Stomach (tissue), 9 donors: ENCODE data around the gene HEXD. TPM values are rescaled to one million over a fixed set of nuclear protein-coding genes. Genes with fewer than 3 reads are reported as not detected.

Experiments used
- DNase-seq, 2 donors: peaks; one replicate each; pipeline versions ENCODE4 v3.0.0 to v3.0.0-alpha.2; 2013 to 2019
- H3K27ac ChIP-seq, 5 donors: fragments of 200-600 bp in 4 of 5; sonication (generic) in 4 of 5; one replicate each; pipeline ENCODE4 v1.5.1; 2013 to 2019; ENCODE audit warnings: mild to moderate bottlenecking in 1 of 5, moderate library complexity in 1 of 5
- H3K27me3 ChIP-seq, 3 donors: fragments of 200-600 bp; sonication (generic); one replicate each; pipeline ENCODE4 v1.5.1; 2017 to 2019; ENCODE audit warnings: mixed run types in 1 of 3
- H3K36me3 ChIP-seq, 4 donors: fragments of 200-600 bp; sonication (generic); 1 replicate in 3 of 4; 2 replicates in 1 of 4; pipeline ENCODE4 v1.5.1; 2016 to 2019
- H3K4me1 ChIP-seq, 4 donors: fragments of 200-600 bp; sonication (generic); one replicate each; pipeline ENCODE4 v1.5.1; 2016 to 2019
- H3K4me3 ChIP-seq, 4 donors: fragments of 200-600 bp; sonication (generic) in 3 of 4; one replicate each; pipeline ENCODE4 v1.5.1; 2016 to 2019; ENCODE audit warnings: mild to moderate bottlenecking in 1 of 4
- H3K9me3 ChIP-seq, 4 donors: fragments of 200-600 bp; sonication (generic); one replicate each; pipeline ENCODE4 v1.5.1; 2016 to 2019
- EP300 ChIP-seq: sonication (generic); formaldehyde crosslinking; IDR thresholded peaks from one replicate; pipeline ENCODE4 v1.6.1; 2017; ENCODE audit warnings: antibody characterized with exemption
- POLR2A ChIP-seq, 4 donors: fragments of 450-650 bp; IDR thresholded peaks; one replicate each; pipeline ENCODE4 v1.6.1; 2016; ENCODE audit warnings: antibody characterized with exemption in 4 of 4, control low read depth in 2 of 4, mild to moderate bottlenecking in 1 of 4, moderate library complexity in 1 of 4
- POLR2AphosphoS5 ChIP-seq, 3 donors: sonication (generic); formaldehyde crosslinking; IDR thresholded peaks; one replicate each; pipeline ENCODE4 v1.6.1; 2016; ENCODE audit warnings: antibody characterized with exemption in 3 of 3
- WGBS, 5 donors: extraction: QIAGEN DNeasy Blood & Tissue Kit in 3 of 5; methylation state at CpG; one replicate each; pipeline versions ENCODE4 v1.1.5 to v1.1.7; 2013 to 2018; 5-methylcytosine and 5-hydroxymethylcytosine counted together
- intact Hi-C: fragments of 100-400 bp; cut with DNase I; formaldehyde crosslinking; loops from one replicate; pipeline ENCODE4 v1.15.1; 2023; ENCODE audit warnings: low total_unique reads
- polyA plus RNA-seq, 3 donors: library from polyadenylated mRNA; stranded (reverse); fragments of 200-250 nt; gene quantifications; one replicate each; pipeline ENCODE4 v1.2.3, GENCODE V29; 2013
- total RNA-seq, 5 donors: library from RNA; depleted of rRNA; stranded (reverse); fragments of >200 nt; gene quantifications; one replicate each; pipeline versions ENCODE4 v1.1.0 to v1.2.3, GENCODE V29; 2014 to 2016
- TF ChIP-seq, protein P1 (sequence below), 7 experiments: fragments of 450-650 bp in 4 of 7; fragments of 200-600 bp in 3 of 7; sonication (generic) in 3 of 7; IDR thresholded peaks; one replicate each; pipeline ENCODE4 v1.5.1; 2016 to 2019; ENCODE audit warnings: antibody characterized with exemption in 7 of 7, control low read depth in 2 of 7, mild to moderate bottlenecking in 1 of 7
- donor health status: healthy with polysubstance abuse.
- donor health status: Bipolar disorder and iron deficiency.
- donor health status: healthy.

The HEXD gene
- total and polyA plus RNA-seq, 8 donors: 13.8 to 212 (median 102) TPM

DNA sequence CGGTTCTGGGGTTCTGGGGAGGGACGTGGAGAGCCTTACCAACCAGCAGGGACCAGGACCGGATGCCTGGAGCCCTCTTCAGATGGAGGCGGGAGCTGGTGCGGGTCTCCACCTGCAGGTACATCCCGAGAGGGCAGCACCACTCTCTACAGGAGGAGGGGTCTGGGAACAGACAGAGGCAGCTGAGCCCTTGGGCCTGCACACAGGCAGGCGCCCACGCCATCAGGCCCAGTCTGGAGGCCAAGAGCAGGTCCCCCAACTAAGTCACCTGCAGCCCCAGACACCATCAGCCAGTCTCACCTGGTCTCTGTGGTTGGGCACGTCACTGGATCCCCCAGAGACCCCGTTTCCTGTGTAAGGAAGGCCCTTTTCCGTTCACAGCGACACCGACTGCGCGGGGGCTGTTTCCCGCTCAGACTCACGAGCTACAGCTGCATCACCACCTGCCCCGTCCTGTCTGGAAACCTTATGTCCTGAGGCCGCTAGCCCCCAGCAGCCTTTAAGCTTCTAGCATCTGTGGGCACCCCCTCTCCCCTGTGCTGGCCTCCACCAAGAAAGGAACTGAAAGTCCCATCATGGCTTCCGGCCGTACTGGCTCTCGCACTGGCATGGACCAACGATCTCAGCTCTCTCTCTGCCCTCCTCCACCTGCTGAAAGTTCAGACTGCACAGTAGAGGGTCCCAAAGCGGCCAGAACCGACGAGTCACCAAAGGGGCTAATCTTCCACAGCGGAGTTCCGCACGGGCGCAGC is 31.2 kb downstream of the HEXD start:
- TF ChIP-seq POLR2AphosphoS5 (IDR thresholded peaks at IDR 0.05) (peak in 2 of 3 donors; percentile 28 to 40), EP300 (no peak), POLR2A (IDR thresholded peaks at IDR 0.05) (no peak)
- TF ChIP-seq, protein P1, sequence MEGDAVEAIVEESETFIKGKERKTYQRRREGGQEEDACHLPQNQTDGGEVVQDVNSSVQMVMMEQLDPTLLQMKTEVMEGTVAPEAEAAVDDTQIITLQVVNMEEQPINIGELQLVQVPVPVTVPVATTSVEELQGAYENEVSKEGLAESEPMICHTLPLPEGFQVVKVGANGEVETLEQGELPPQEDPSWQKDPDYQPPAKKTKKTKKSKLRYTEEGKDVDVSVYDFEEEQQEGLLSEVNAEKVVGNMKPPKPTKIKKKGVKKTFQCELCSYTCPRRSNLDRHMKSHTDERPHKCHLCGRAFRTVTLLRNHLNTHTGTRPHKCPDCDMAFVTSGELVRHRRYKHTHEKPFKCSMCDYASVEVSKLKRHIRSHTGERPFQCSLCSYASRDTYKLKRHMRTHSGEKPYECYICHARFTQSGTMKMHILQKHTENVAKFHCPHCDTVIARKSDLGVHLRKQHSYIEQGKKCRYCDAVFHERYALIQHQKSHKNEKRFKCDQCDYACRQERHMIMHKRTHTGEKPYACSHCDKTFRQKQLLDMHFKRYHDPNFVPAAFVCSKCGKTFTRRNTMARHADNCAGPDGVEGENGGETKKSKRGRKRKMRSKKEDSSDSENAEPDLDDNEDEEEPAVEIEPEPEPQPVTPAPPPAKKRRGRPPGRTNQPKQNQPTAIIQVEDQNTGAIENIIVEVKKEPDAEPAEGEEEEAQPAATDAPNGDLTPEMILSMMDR (IDR thresholded peaks at IDR 0.05): no peak
- peaks cover 0 to 34% (median 24%) of the 10 kb centered on the region in 4 donors for H3K36me3 ChIP-seq
- 64 to 78% (median 75%) methylated on average over 27 to 30 of the region's 30 CpGs for WGBS, 5 donors

DNA sequence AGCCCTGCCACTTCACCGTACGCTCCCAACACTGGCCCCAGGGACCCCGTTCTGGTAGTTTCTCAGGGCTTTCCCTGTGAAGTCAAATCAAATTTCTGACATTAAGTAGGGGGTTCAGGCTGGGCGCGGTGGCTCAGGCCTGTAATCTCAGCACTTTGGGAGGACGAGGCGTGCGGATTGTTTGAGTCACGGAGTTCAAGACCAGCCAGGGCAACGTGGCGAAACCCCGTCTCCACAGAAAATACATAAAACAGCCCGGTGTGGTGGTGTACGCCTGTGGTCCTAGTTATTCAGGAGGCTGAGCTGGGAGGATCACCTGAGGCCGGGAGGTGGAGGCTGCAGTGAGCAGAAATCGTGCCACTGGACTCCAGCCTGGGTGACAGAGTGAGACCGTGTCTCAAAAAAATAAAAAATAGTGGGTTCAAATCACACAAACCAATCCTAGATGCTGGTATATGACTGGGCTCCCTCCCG is 31.8 kb downstream of the HEXD start:
- intact Hi-C loops: no loop called here
- 44 to 56% (median 53%) methylated on average over 18 of the region's 18 CpGs for WGBS, 5 donors
- DNase-seq: no peak
- H3K27ac ChIP-seq: peak overlapping the region; percentile 88 to 97 (median 95)
- peaks cover 29 to 56% (median 40%) of the 10 kb centered on the region in 4 donors for H3K4me1 ChIP-seq
- no peak for TF ChIP-seq POLR2AphosphoS5 (IDR thresholded peaks at IDR 0.05)
- TF ChIP-seq, protein P1 (IDR thresholded peaks at IDR 0.05): no peak
- no peak for TF ChIP-seq POLR2A (IDR thresholded peaks at IDR 0.05)
- no peak for TF ChIP-seq EP300
- H3K4me3 ChIP-seq: peak overlapping the region; percentile 77 to 97 (median 86)
- H3K27me3 ChIP-seq: no peaks in the 10 kb centered on the region
- H3K36me3 ChIP-seq: peaks cover 0 to 28% (median 18%) of the 10 kb centered on the region in 4 donors
- no peaks in the 10 kb centered on the region for H3K9me3 ChIP-seq

More for the DNA sequence above, 31.2 kb downstream of the HEXD start:
- Histone ChIP-seq H3K27ac (peak overlapping the region; percentile 37 to 97 (median 93)), H3K9me3 (no peaks in the 10 kb centered on the region), H3K27me3 (no peaks in the 10 kb centered on the region), H3K4me1 (peaks cover 29 to 60% (median 44%) of the 10 kb centered on the region in 4 donors), H3K4me3 (peak overlapping the region; percentile 77 to 97 (median 86))
- DNase-seq: peak; percentile 54 to 78
- intact Hi-C loops: no loop called here

DNA sequence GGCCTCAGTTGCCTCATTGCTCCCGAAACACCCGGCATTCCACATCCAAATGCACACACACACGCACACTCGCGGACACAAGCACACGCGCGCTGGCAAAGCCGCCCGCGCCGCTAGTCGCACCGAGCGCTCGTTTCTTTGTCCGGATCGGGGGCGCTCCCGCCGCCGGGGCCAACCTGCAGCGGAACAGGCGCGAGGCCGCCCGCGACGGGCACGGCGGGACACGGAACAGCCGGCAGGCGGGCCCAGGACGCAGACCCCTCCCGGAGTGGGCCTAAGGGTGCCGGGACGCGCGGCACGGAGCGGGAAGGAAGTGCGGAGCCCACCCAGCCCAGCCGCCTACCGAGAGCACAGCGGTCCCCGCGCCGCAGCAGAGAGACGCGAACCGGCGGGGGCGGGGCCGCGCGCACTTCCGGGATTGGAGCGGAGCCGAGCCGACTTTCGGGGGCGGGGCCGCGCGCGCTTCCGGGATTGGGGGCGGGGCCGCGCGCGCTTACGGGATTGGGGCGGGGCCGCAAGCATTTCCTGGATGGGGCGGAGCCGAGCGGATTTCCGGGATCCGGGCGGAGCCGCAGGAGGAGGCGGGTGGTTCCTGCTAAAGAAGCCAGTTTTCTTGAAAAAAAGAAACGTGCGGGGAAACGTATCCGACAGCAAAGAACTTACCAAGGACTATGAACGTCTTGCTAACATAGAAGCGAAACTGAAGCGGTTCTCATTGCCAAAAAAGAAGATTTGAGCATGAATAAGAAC is 32.4 kb downstream of the HEXD start, which contains the start of gene CYBC1:
Gene CYBC1, minus strand, starts transcription at position 396 of the 750 bp plus-strand sequence. CDS start 1,498 bp downstream, outside the sequence.
- peak within 1 kb of the TSS; percentile 88 to 97 (median 95) for H3K27ac ChIP-seq
- 0 to 1% (median 1%) methylated on average over 37 to 91 of the region's 91 CpGs for WGBS, 5 donors

More for the DNA sequence above, 32.4 kb downstream of the HEXD start, which contains the start of gene CYBC1:
- TF ChIP-seq POLR2A (IDR thresholded peaks at IDR 0.05): peak in 2 of 4 donors; percentile 51 to 52
- TF ChIP-seq, protein P1 (IDR thresholded peaks at IDR 0.05): no peak
- TF ChIP-seq EP300: peak; percentile 84
- TF ChIP-seq POLR2AphosphoS5 (IDR thresholded peaks at IDR 0.05): peak; percentile 63 to 93 (median 86)
- Histone ChIP-seq H3K9me3 (no peaks in the 10 kb centered on the region), H3K4me1 (peaks cover 24 to 51% (median 34%) of the 10 kb centered on the region in 4 donors), H3K36me3 (peaks cover 0 to 21% (median 12%) of the 10 kb centered on the region in 4 donors), H3K4me3 (peak within 1 kb of the TSS; percentile 77 to 97 (median 86)), H3K27me3 (no peaks in the 10 kb centered on the region)
- intact Hi-C loops: no loop called here
- peak; percentile 96 to 98 for DNase-seq
